Thyroid gland (tissue), 4 donors: Measurements from ENCODE around the gene FFAR4.

Experiments used
- CTCF ChIP-seq, 6 experiments: fragments of 200-600 bp in 3 of 6; fragments of 450-650 bp in 3 of 6; sonication (generic) in 3 of 6; IDR thresholded peaks; one replicate each; pipeline ENCODE4 v1.5.1; 2016 to 2019; ENCODE audit warnings: antibody characterized with exemption in 6 of 6, mild to moderate bottlenecking in 2 of 6, inconsistent platforms in 1 of 6, moderate library complexity in 1 of 6
- POLR2A ChIP-seq, 2 donors: fragments of 450-650 bp; IDR thresholded peaks; one replicate each; pipeline ENCODE4 v1.6.1; 2017; ENCODE audit warnings: antibody characterized with exemption in 2 of 2, mild to moderate bottlenecking in 2 of 2, moderate library complexity in 1 of 2

DNA sequence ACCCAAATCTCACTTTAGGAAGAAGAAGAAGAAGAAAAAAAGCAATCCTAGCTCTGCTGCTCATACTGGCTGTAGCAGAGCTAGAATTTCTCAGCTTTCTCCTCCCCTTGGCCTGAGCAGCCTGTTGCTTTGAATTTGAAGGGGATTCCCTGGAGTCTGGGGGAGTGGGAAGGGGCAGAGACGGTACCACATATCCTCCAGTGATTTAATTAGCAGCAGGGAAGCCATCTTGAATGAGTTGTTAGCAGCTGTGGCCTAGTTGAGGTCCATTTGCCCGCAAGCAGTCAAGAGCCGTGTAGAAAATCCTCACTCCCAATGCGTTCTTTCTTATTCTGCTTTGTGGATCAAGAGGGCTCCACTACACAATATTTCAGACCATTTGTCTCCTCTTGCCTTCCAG lies 62.4 kb downstream of the FFAR4 start:
- TF ChIP-seq CTCF (IDR thresholded peaks at IDR 0.05) (no peak), POLR2A (IDR thresholded peaks at IDR 0.05) (no peak)
